Measurements from ENCODE around the gene PRSS57. TPM values are rescaled to one million over a fixed set of nuclear protein-coding genes. Genes with fewer than 3 reads are reported as not detected.

PRSS57 gene
- total and polyA plus RNA-seq, 2 of the 8 experiments (the other 6 are each of a cell fraction or from before 2014, with no cell fraction given), result not detected

DNA sequence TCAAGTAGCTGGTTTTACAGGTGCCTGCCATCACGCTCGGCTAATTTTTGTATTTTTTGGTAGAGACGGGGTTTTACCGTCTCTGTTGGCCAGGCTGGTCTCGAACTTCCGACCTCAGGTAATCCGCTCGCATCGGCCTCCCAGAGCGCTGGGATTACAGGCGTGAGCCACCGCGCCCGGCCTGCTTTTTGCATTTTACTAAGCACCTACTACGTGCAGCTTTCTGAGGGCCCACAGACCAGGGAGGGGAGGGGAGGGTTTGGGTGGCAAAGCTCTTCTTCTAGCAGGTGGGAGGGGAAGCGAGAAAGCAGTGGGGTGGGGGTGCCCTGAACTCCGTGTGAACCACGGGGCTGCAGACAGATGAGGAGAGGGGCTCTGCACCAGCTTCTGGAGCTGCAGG is 28.5 kb upstream of the PRSS57 start:
- no peaks in the 10 kb centered on the region for H4K20me1 ChIP-seq (replicated peaks in 1 of 2; ENCODE audit: control insufficient read depth in 1 of 2, insufficient read depth in 2 of 2, low read length in 2 of 2)
- no peak overlapping the region for H2BK20ac ChIP-seq (ENCODE audit: low read length)
- H2BK120ac ChIP-seq (replicated peaks; ENCODE audit: low read depth, low read length), result no peak overlapping the region
- no peak overlapping the region for H3K4me2 ChIP-seq (ENCODE audit: insufficient read depth in 1 of 2, low read depth in 2 of 2, low read length in 2 of 2)
- H2AFZ ChIP-seq (ENCODE audit: low read length), result no peak overlapping the region
- no peaks in the 10 kb centered on the region for H3K27me3 ChIP-seq (replicated peaks in 1 of 4; ENCODE audit: control insufficient read depth in 3 of 4, extremely low read depth in 1 of 4, insufficient read depth in 3 of 4, low read length in 3 of 4)
- FAIRE-seq, result no peak
- no peak overlapping the region for H3K14ac ChIP-seq (ENCODE audit: insufficient read length)
- H3K4ac ChIP-seq (replicated peaks; ENCODE audit: insufficient read length, low read depth, low read length), result no peak overlapping the region
- H2BK12ac ChIP-seq (ENCODE audit: low read depth, low read length), result no peak overlapping the region
- H3K23ac ChIP-seq (ENCODE audit: insufficient read length), result no peak overlapping the region
- peaks cover 0 to 3% (median 1%) of the 10 kb centered on the region in 4 experiments; a peak in 4 of 7 replicates for H3K4me1 ChIP-seq (replicated peaks in 1 of 4; ENCODE audit: control insufficient read depth in 3 of 4, insufficient read depth in 4 of 4, low read length in 3 of 4)
- DNase-seq (ENCODE audit: low read depth in 1 of 2, low spot score in 2 of 2), result no peak
- H3K56ac ChIP-seq (replicated peaks; ENCODE audit: insufficient read length, low read depth, low read length), result no peak overlapping the region
- POLR2A ChIA-PET (ENCODE audit: partially characterized antibody), result interaction anchor here (1.6 kb wide), 1 partner anchor 43 kb away, joined by 3 read pairs; no protein-coding TSS in a partner anchor
- H3K18ac ChIP-seq (ENCODE audit: extremely low read depth, low read length), result no peak overlapping the region
- H2BK5ac ChIP-seq (ENCODE audit: low read depth, low read length), result no peak overlapping the region
- no peaks in the 10 kb centered on the region for H3K79me2 ChIP-seq (ENCODE audit: control insufficient read depth in 1 of 2, insufficient read depth in 2 of 2, low read length in 2 of 2)
- H3K23me2 ChIP-seq (ENCODE audit: low read depth, low read length), result no peaks in the 10 kb centered on the region
- H3K27ac ChIP-seq (ENCODE audit: low read depth, low read length), result no peak overlapping the region
- H4K5ac ChIP-seq (ENCODE audit: insufficient read length, low read depth, low read length), result no peak overlapping the region
- H3K36me3 ChIP-seq (ENCODE audit: control insufficient read depth in 2 of 4, insufficient read depth in 4 of 4, low read length in 3 of 4), result no peaks in the 10 kb centered on the region; a peak in 1 of 8 replicates
- CTCF ChIA-PET (ENCODE audit: partially characterized antibody), result interaction anchor here (1.4 to 1.7 kb wide), 3 partner anchors 13 to 15 kb away, joined by 4 to 6 read pairs (median 4); partner anchors contain the start of gene PALM
- no peaks in the 10 kb centered on the region; the same call in 1 of the 2 replicates for H3K79me1 ChIP-seq (ENCODE audit: low read depth, low read length)
- 91% methylated on average over 16 of the region's 18 CpGs; no CpG with 5 or more reads in 1 of the 2 experiments for WGBS, 2 experiments (ENCODE audit: extremely low coverage in 1 of 2, insufficient coverage in 1 of 2, insufficient read length in 1 of 2, insufficient replicate concordance in 2 of 2, low coverage in 1 of 2, low lambda C conversion rate in 2 of 2, missing lambda C conversion rate in 1 of 2)
- H3K9me3 ChIP-seq (ENCODE audit: insufficient read depth in 2 of 2, low read depth in 1 of 2, low read length in 1 of 2), result no peaks in the 10 kb centered on the region
- H4K8ac ChIP-seq (ENCODE audit: extremely low read depth, insufficient read depth, low read length), result no peak overlapping the region
- TF ChIP-seq SIRT6 (IDR thresholded peaks at IDR 0.05; ENCODE audit: low read length) (no peak), KDM4A (IDR thresholded peaks at IDR 0.05; ENCODE audit: low read depth, low read length, severe bottlenecking) (no peak), EP300 (IDR thresholded peaks at IDR 0.05; ENCODE audit: borderline replicate concordance in 1 of 2, low read depth in 2 of 2, low read length in 2 of 2) (no peak), YY1 (IDR thresholded peaks at IDR 0.05; ENCODE audit: low read depth, low read length) (no peak), SIX5 (IDR thresholded peaks at IDR 0.05; ENCODE audit: low read depth, low read length) (no peak), TAF7 (optimal IDR thresholded peaks at IDR 0.05; ENCODE audit: borderline replicate concordance, low read depth, low read length) (no peak), SUZ12 (IDR thresholded peaks at IDR 0.05; ENCODE audit: low read length) (no peak)
- TF ChIP-seq, protein P1, sequence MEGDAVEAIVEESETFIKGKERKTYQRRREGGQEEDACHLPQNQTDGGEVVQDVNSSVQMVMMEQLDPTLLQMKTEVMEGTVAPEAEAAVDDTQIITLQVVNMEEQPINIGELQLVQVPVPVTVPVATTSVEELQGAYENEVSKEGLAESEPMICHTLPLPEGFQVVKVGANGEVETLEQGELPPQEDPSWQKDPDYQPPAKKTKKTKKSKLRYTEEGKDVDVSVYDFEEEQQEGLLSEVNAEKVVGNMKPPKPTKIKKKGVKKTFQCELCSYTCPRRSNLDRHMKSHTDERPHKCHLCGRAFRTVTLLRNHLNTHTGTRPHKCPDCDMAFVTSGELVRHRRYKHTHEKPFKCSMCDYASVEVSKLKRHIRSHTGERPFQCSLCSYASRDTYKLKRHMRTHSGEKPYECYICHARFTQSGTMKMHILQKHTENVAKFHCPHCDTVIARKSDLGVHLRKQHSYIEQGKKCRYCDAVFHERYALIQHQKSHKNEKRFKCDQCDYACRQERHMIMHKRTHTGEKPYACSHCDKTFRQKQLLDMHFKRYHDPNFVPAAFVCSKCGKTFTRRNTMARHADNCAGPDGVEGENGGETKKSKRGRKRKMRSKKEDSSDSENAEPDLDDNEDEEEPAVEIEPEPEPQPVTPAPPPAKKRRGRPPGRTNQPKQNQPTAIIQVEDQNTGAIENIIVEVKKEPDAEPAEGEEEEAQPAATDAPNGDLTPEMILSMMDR (IDR thresholded peaks at IDR 0.05; ENCODE audit: control extremely low read depth in 1 of 3, insufficient read depth in 1 of 3, low read depth in 1 of 3, low read length in 3 of 3), result no peak
- TF ChIP-seq, protein P2, sequence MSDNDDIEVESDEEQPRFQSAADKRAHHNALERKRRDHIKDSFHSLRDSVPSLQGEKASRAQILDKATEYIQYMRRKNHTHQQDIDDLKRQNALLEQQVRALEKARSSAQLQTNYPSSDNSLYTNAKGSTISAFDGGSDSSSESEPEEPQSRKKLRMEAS (IDR thresholded peaks at IDR 0.05), result no peak
- no peak overlapping the region for H2BK15ac ChIP-seq (ENCODE audit: low read length)
- no peak overlapping the region for H2AK5ac ChIP-seq (ENCODE audit: low read depth, low read length)
- no peak overlapping the region for H3K9ac ChIP-seq (replicated peaks in 1 of 4; ENCODE audit: extremely low read depth in 1 of 4, low read depth in 3 of 4, low read length in 3 of 4)
- no peak overlapping the region for H3K4me3 ChIP-seq (ENCODE audit: extremely low read depth in 1 of 4, insufficient read depth in 2 of 4, low read depth in 3 of 4, low read length in 4 of 4)
- H4K91ac ChIP-seq (replicated peaks; ENCODE audit: insufficient read length, low read length), result no peak overlapping the region

Measured in H1 (cell line).